GM19463 (cell line): ENCODE results near the gene FGF16.
A peak's percentile ranks its signal among the peaks of the same experiment; 100 is the strongest.
"Not testable (repeated sequence)": the region's sequence is repeated elsewhere in the genome, so short reads cannot be mapped to it uniquely, and the experiment has no call there.

Experiments
- ATAC-seq: cut with Tn5 transposase; IDR thresholded peaks from one replicate; pipeline ENCODE4 v1.9.1; 2021; ENCODE audit warnings: mild to moderate bottlenecking, moderate library complexity; ENCODE audit not compliant: unreplicated experiment

The FGF16 gene

GRCh38 chrX:77446029-77446585, 1.1 kb upstream of the FGF16 start:
- ATAC-seq, result no peak

GRCh38 chrX:77447653-77448569, 722 bp downstream of the FGF16 start:
- no peak for ATAC-seq

DNA sequence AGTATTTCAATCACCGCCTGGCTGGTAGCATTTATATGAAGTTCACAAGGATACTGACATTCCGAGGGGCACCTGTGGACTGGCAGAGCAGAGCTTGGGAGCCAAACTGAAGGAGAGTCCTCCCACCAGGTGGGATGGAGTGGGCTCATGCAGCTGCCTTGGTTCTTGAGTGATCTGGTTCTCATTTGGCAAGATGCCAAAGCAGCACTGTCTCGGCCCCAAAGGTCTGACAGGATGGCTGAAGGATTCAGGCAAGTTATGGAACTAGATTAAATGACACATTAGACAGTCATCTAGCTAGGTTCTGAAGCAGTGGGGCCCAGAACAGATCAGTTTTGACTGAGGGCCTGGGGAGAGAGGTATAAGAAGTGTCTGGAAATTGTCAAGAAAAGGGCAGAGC, 3.2 kb downstream of the FGF16 start:
- ATAC-seq, result no peak

- ATAC-seq, result peak; percentile 45
Measured at GRCh38 chrX:77450996-77451395, 3.8 kb downstream of the FGF16 start.

GRCh38 chrX:77453190-77453589, 6.0 kb downstream of the FGF16 start:
- no peak for ATAC-seq

DNA sequence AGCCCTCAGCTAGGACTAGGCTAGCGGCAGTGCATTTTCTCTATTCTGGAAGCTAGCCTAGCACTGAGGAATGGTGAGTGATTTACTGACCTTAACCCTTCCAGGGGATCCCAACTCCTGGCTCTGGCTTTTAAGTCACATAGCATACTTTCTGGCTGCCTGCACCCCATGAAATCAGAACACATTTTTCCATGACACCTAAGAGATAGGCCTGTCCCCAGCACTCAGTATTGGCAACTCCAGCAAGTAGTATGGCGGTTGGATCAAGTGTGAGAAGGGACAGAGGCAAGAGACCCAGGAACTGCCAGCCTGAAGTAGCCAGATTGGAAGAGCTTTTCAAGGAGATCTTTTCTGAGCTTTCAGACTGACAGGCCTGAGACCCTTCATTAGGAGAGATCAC, 8.2 kb downstream of the FGF16 start:
- ATAC-seq, result no peak

GRCh38 chrX:77484045-77484444, 36.9 kb downstream of the FGF16 start:
- ATAC-seq, result no peak

GRCh38 chrX:77493677-77494553, 46.7 kb downstream of the FGF16 start:
- ATAC-seq, result no peak

GRCh38 chrX:77500164-77500563, 53.0 kb downstream of the FGF16 start:
- ATAC-seq, result not testable (repeated sequence)

- no peak for ATAC-seq
Measured at GRCh38 chrX:77502951-77503525, 55.8 kb downstream of the FGF16 start.

DNA sequence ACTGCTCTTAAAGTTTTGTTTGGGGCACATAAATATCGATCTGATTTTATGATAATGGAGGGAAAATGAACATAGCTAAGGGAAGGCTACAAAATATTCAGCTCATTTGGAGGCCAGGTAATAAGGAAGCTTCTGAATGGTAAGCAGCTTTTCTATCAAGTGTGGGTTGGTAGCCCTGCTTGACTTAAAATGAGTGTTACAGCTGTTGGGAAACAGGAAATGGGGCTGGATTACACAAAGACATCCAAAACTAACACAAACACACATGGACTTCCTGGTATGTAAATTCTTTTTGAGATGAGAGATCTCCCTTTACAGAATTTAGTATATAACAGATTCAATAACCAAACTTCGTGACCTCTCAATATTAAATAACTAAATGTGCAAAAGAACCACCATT, 58.0 kb downstream of the FGF16 start:
- no peak for ATAC-seq
